Stimulated activated CD4-positive, alpha-beta T cell treated with anti-CD3 and anti-CD28 coated beads, Interleukin-2, amount 100 ng/mL, for 24 hours (primary cell): ENCODE measurements around the gene WWC1.
"Not testable (repeated sequence)": the region's sequence is repeated elsewhere in the genome, so short reads cannot be mapped to it uniquely, and the experiment has no call there.

Experiments used
- DNase-seq, 2 donors: peaks; one replicate each; pipeline ENCODE4 v3.0.0-alpha.2; 2020

The WWC1 gene

DNA sequence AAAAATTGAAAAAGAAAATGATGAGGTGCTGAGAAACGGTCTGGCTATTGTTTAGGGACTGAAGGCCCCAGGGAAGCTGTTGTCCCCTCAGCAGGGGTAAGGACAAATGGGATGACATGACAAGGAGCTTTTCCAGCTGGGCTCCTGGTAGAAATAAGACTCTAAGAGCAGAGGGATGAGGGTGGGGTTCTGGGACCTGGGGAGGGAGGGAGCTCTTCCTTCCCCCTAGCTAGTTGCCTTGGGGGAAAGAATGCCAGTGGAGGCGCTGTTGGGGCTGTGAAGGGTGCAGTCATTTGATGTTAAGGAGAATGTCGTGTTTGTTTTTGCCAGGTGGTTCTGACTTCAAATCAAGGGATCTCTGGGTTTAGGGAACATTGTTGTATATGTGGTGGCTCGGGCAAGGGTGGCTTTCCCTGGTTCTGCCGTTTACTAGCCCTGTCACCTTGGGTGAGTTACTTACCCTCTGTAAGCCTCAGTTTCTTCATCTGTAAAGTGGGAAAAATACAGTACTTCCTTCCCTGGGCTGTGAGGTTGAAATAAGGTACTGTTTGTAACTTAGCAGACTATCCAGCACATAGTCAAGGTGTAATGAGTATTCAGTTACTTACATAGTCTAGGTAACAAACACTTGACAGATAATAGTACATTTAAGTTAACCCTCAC lies 47.8 kb downstream of the WWC1 start:
- no peak for DNase-seq

DNA sequence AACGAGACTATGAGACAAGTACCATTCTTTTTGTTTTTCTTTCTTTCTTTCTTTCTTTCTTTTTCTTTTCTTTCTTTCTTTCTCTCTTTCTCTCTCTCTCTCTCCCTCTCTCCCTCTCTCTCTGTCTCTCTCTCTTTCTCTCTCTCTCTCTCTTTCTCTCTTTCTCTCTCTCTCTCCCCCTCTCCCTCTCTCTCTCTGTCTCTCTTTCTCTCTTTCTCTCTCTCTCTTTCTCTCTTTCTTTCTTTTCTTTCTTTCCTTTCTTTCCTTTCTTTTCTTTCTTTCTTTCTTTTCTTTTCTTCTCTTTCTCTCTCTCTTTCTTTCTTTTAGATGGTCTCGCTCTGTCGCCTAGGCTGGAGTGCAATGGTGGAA lies 48.3 kb downstream of the WWC1 start:
- not testable (repeated sequence) for DNase-seq

DNA sequence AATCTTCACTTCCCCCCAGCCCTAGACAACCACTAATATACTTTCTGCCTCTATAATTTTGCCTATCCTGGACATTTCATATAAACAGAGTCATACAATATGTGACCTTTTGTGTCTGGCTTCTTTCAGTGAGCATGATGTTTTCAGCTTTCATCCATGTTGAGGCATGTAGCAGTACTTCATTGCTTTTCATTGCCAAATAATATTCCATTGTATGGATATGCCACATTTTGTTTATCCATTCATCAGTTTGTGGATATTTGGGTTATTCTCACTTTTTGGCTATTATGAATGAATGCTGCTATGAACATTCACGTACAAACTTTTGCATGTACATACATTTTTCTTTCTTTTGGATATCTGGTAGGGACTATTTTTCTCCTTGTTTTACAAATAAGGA lies 49.0 kb downstream of the WWC1 start:
- DNase-seq, result no peak

DNA sequence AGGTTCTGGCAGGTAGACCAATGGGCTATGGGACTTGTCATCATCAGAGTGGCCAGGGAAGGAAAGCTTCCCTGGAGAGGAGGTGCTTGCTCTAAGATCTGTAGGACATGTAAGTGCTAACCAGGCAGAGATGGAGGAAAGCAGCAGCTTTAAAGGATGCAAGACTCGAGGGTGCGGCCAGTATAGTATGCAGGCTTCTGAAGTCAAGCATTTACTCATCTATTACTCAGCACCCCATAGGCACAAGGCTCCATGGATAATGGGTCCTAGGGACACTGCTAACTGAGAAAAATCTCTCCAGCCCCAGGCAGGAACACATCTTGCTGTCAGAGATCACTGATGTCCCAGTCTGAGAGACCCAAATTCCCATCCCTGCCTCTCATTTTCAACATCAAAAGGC lies 49.7 kb downstream of the WWC1 start:
- DNase-seq, result no peak

DNA sequence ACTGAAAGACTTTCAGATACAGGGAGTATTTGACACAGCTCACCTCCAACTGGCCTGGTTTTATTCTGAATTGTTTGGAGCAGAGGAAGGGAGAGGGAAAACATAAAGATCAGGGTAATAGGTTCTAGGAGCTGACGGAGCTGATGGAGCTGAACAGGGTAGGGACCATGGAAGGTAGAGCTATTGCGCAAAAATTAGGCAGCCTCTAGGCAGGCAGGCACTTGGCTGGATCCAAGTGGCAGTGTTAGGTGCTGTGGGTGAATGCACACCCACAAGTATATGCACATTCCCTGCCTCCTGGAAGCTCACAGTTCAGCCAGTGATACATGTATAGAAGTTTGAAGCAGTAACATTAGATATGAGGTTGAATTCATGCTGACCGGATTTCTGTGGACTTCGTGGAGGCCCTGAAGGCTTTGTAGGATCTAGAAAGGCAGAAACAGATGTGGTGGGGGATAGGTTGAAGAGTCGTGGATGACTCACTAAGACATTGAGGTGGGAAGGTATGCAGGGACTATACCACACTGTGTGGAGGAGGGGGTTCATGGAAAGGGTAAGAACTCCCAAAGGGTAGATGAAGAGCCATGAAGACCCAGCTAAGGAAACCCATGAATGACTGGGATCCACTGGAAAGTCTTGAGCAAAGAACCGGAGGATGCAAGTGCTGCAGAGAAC lies 50.8 kb downstream of the WWC1 start:
- no peak for DNase-seq

DNA sequence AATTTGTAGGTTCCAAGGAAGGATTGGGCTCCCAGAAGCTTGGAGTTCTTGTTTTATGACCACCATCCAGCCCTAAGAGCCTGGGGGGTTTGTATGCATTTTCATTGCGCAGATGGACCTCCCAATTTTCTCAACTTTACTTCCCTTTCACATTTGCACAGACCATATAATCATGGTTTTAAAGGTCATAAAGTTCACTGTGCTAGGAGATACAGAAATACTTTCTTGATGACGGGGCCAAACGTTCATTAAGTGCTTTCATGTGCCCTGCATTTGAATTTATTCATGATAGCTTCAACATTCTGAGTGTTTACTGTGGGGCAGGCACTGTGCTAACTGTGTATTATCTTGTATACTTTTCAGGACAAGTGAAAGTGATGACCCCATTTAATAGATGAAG lies 51.5 kb downstream of the WWC1 start:
- no peak for DNase-seq

DNA sequence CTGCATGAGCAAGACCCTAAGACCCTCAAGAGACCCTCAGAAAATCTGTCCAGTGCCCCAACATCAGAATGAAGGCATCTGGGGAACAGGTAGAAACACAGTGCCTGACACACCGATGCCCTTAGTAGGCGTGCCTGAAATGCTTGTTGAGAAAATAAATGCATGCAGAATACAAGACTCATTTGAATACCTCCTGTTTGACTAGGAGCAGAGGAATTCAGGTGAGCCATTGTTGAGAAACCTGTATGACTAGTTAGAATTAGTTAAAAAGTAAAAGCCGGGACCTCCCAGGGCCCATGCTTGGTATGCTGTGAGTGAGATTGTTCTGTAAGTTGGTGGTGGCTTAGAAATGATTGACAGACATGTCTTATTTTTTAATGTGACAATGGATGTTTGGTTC lies 55.0 kb downstream of the WWC1 start:
- no peak for DNase-seq

DNA sequence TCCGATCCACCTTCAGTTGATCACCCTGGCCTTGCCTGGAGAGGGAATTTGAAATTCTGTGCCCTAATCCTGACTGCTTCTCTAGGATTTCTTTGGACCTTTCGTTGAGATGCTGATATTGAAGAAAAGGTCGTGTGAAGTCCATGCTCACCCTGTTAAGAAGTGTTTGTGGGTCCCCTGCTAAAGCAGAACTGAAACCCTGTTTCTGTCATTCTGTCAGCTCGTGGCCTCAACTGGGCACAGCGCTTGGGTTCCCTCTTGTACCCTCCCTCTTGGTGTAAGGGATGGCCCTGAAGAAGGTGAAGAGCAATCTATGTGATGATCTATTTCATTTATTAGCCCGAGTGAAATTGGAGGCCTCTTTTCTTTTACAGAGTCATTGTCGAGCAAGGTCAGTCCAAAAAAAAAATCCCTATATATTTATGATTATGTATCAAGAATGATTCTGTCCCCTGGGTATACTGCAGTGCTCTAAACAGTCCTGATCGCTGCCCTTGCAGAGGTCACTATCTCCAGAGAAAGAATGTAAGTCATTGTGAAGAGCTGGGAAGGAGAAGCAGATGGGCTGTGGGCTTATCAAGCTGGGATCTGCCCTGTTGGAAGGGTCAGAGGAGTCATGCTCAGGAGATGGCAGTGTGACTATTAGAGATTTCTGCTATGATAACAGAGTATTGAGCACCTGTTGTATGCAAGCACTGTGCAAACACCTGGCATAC lies 56.1 kb downstream of the WWC1 start:
- no peak for DNase-seq

DNA sequence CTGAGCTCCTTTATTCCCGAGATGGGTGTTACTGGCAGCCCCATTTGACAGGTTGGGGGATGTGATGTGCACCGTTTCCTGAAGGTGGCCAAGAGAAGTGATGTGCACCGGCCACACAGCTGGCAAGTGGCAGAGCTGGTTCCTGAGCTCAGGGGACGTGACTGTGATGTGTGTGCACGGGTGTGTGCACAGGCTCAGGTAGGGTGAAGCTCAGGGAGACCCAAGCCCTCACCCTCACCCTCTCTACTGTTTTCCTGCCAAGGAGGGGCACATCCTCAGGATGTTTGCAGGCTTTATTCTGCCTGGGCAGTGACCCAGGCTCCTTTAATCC lies 56.6 kb downstream of the WWC1 start:
- no peak for DNase-seq

DNA sequence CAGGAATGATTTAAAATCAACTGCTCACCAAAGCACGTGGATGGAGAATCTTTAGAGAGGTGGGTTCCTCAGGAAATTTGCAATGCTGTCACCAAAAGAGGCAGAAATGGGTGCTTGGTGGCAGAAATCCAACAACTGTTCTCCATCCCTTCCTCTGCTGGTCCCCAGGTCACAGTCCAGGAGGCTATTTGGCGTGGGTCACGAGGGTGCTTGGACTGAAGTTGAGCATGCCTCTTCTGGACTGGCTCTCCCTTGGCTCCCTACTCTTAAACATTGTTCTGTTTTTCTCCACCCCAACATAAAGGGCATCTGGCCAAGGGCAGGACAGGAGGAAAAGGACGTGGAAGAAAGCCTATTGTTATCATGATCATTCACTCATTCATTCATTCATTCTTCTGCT lies 58.9 kb downstream of the WWC1 start:
- no peak for DNase-seq

DNA sequence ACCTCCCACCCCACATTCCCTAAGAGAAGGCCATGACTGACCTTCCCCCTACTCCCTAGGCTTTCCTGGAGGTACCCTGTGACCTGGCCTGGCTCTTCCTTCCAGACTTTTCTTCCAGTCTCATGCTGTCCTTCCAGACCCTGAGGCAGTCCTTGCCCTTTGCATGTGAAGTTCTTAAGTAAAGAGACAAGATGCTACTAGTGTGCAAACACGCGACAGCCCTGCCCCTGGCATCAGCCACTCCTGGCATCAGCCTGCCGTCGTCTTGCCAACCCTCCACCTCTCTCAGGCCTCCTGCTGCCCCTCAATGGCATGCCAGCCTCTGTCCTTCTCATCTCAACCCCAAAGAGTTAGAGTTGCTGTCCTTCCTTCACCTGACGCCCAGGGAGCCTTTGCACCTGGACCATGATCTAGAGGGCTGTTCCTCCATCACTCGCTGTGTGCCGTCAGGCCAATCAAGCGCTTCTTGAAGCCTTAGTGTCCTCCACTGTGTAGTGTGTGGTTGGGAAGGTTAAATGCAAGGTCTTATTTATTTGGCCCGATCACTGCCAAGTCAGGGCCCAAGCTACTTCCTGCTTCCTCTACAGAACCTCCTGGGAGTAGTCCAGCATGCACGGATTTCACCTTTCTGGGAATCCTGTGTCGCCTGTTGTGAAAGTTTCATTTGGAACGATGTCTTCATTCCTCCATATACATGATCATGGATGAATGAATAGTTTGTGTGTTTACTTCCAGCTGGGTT lies 61.9 kb downstream of the WWC1 start:
- DNase-seq, result no peak

DNA sequence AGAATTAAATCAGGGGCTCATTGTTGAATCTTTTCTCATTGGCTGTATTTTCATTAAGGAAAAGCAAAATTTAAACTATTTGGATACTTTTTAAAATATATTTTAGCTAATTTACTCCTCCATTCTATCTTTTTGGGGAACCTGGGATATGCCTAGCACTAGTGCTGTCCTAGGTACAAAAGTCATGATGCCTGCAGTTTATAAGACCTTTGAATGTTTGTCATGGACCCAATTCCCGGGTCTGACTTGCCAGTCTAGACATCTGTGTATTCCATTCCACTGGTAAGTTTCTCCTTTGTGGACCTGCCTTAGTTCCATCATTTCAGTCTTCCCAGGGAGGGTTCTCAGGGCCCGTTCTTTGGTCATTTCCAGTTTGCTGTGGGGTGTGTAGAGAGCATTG lies 63.0 kb downstream of the WWC1 start:
- DNase-seq, result no peak

DNA sequence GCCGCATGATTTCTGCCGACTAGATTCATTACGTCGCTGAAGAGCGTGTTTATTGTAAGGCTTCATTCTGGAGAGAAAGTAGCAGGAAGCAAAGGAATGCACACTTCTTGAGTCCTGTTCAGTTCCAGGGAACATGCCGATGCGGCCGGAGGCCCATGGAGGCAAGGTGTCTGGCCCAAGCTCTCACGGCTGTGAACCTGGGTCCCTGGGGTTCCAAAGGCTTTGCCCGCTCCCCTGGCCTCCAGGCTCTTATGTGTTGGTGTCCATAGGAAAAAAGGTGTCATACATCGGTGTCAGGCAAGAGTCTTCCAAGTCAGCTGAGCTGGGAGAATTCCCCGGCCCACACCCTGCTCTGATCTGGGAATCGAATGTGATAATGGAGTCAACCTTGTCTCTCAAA lies 64.7 kb downstream of the WWC1 start:
- no peak for DNase-seq

DNA sequence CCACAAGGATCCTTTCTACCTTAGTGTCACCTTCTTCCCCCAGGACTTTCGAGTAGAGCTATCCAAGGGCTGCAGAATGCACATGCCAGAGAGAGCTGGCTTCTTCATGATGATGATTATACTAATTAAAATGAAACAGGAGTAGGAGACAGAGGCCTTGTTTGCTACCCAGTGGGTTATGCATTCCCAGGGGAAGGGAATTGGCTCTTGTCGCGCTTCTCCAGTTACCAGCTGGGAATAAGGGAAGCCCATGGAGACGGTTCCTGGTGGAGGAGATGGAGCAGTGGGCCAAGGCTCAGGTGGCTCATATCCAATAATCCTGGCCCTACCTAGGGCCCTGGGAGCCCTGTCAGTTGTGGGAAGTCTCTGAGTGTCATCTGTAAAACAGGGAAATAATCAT lies 65.1 kb downstream of the WWC1 start:
- no peak for DNase-seq

DNA sequence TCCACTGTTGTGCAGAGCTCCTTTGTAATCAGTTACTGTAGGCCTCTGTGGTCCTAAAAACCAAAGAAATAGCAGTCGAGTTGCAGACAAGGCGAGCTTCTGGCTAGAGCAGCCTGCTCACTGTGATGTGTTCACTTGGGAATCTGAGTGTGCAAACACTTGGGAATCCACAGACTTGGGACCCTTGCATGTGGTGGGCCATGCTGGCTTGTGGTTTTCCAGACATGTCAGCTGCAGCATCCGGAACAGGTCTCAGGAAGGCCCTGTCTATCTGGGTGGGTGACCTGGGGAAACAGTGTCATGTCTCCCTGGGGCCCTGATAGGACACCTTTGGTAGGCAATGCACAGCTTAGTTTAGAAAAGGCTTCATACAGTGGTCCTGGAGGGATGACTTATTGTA lies 66.4 kb downstream of the WWC1 start:
- no peak for DNase-seq

DNA sequence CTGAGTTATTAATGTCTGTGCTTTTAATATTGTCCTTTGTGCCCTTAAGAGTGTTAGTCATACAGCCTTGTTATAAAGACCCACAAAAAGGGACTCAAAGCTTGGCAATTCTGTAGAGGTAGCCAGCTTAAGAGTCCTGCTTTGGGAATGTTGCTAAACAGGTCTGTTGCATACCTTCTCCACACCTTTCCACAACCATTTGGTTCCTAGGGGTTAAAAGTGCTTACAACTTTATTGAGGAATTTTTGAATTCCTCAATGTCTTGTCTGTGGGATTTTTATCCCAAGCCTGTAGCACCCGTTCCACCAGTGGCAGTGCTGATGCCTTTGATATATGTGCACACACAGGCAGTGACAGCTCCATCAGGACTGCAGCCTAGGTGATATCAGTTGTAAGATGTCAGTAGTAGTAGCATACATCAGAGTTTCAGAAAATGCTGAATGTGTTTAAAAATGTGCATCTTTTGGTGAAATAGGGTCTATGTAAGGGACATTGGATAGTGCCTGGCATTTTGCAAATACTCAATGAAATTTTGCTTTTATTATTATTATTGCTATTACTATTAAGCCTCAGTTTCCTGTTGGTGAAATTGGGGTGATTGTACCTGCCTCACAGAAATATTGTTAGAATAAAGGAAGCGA lies 68.5 kb downstream of the WWC1 start:
- DNase-seq, result no peak

DNA sequence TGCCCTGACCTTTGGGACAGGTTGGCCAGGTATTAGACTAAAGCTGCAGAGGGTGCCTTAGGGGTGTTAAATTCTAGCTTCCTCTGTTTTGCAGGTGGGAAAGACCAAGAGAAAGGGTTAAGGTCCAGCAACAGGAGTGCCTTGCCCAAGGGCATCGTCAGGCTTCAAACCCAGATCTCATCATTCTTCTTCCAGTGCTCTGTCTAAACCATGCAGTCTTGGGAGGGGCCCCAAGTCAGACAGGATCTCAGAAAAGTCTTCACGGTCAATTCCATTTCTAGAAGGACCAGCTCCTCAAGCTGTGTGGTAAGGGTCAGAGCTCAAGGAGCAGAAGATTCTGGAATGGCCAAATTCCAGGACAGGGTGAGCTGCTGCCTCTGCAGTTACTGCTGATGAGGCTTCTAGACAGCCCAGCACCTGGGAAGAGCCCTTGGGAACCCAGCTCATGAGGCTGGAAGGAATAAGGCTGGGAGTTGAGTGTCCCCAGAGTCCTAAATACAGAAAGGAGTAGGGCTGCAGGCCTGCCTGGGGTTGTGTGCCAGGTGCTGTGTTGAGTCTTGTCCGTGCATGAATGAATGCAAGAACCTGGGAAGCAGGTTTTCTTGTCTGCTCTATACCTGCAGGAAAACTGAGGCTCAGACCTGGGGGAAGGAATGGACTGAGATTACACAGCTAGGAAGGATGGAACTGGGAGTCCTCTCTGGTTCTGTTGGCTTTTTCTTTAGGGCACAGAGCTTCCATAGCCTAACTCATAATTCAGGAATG lies 69.3 kb downstream of the WWC1 start:
- DNase-seq, result no peak

DNA sequence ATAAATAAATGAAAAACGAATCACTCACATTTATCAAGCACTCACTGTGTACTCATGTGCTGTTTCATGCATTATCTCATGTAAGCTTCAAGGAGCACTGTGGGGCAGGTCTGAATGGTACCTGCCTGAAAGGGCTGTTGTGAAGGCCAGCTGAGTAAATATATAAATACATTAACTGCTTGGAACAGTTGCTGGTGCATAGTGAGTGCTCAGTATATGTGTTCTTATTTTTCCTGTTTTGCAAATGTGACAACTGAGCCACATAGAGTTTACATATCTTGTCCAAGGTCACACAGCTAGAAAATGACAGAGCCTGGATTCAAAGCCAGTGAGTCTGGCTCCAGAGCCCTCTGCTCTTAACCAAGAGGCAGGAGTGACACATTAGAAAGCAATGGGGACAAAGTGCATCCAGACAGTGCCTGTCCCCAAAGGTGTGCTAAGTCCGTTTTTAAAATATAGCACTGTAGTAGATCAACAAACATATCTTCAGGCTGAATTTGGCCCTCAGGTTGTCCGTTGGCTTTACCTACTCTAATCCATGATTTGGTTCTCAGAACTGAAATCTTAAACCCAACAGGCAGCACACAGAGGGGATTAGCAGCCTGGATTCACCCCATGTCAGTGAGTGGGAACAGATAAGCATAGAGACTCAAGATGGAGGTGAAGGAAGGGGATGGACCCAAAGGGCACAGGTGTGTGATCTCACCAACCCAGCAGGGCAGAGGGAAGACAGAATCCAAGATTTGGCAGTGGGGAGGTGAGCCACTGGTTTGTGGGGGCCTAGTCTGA lies 70.8 kb downstream of the WWC1 start:
- DNase-seq, result no peak

DNA sequence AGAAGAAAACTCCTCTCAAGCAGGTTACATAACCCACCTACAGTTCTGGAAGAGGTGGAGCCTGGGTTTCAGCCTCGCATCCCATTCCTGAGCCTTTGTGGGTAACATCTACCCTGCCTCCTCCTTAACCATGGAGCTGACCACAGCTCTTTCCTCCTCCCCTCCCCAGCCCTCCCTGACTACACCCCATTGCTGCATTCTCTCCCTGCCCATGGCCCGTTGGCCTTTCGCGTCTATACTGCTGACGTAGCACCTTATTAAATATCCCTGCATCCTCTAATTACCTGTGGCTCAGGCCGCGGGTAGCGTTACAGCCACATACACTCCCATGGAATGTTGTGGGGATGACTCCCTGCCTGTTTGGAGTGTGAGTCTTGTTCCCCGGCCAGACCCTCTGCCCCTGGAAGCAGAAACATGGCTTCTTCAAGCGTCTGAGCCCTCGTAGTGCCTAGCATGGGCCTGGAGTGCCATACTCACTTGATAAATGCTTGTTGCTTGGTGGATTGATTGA lies 72.8 kb downstream of the WWC1 start:
- no peak for DNase-seq

DNA sequence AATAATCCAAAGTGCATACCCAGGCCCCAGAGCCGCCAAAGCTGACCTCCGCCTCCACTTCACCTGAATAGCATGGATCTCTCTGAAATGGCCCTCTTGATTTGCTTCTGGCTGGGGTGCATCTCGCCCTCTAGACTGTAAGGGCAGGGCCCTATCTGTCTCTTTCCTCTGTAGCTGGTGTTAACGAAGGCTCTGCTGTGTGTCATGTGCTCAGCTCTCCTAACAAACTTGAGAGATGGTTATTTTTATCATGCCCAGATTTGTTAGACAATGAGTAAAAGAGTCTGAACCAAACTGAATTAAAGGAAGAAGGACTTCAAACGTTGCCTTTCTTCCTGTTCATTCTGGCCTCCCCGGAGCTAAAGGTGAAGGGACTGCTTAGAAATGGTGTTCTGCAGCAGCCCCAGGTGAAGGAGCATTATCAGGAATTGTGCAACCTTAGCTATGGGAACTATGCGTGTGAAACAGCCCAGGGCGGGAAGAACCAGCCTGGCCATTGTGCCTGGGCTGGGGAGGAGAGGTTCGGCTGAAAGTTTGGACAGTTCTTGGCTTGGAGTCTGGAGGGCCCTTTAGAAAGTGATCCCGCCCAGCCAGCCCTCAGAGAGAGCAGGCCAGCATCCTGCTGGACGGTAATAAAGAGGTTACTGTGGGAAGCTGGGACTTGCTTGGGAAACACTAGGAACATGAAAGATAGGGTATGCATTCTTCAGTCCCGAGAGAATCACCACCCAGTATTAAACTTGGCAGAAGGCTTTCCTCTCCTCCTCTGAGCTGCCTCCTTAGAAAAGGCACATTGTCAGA lies 73.5 kb downstream of the WWC1 start:
- no peak for DNase-seq
